Vagina (tissue), 2 donors: ENCODE results near the gene APBB1.

Experiments
- CTCF ChIP-seq, 3 experiments: fragments of 450-650 bp in 2 of 3; fragments of 200-600 bp in 1 of 3; sonication (generic) in 1 of 3; IDR thresholded peaks; one replicate each; pipeline ENCODE4 v1.5.1; 2017 to 2019; ENCODE audit warnings: antibody characterized with exemption in 3 of 3, mild to moderate bottlenecking in 2 of 3, moderate library complexity in 2 of 3
- POLR2A ChIP-seq, 2 donors: fragments of 450-650 bp; IDR thresholded peaks; one replicate each; pipeline ENCODE4 v1.6.1; 2017; ENCODE audit warnings: antibody characterized with exemption in 2 of 2, mild to moderate bottlenecking in 2 of 2, moderate library complexity in 2 of 2

DNA sequence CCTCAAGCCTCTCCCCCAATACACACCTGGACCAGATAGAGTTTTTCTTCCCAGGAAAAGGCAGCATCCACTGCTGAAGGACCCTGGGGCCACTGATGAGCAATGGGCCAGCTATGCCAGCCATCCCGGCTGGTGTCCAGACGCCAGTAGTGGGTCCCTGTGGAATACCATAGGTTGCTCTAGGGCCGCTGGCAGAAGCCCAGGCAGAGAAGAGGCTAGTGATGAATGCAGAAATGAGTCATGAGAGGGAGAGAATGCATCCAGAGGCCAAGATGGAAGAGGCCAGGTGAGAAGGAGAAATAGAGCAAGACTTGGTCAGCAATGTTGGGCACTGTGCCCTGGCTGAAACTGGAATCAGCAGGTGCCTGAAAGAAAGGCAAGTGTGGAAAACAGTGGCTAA, 13.0 kb upstream of the APBB1 start:
- no peak for TF ChIP-seq POLR2A (IDR thresholded peaks at IDR 0.05)
- TF ChIP-seq CTCF (IDR thresholded peaks at IDR 0.05): no peak
